ENCODE results near the gene CDKAL1. TPM values are rescaled to one million over a fixed set of nuclear protein-coding genes. Genes with fewer than 3 reads are reported as not detected.

CDKAL1 gene
- total RNA-seq, 1 experiment from 2014 or later, result 20.6 TPM

- peaks cover 33% of the 10 kb centered on the region for H3K4me1 Mint-ChIP-seq
- peaks cover 13% of the 10 kb centered on the region for H3K36me3 Mint-ChIP-seq
- DNase-seq (ENCODE audit: low spot score) (no peak), ATAC-seq (no peak)
- H3K4me3 Mint-ChIP-seq, result no peak overlapping the region
- POLR2A ChIA-PET, result no interaction called here
- H3K27ac Mint-ChIP-seq, result no peak overlapping the region
- no peaks in the 10 kb centered on the region for H3K27me3 Mint-ChIP-seq (ENCODE audit: low read depth)
- CTCF ChIA-PET, result no interaction called here
- peaks cover 11% of the 10 kb centered on the region for H3K9me3 Mint-ChIP-seq
- no peak for TF ChIP-seq ZNF416 (CRISPR knock-in tag; IDR thresholded peaks at IDR 0.05)
- TF ChIP-seq CTCF (IDR thresholded peaks at IDR 0.05), result no peak
- no peak for TF ChIP-seq NFATC4 (CRISPR knock-in tag; IDR thresholded peaks at IDR 0.05)
- TF ChIP-seq NR1H2 (CRISPR knock-in tag; IDR thresholded peaks at IDR 0.05), result no peak
- TF ChIP-seq SP1 (CRISPR knock-in tag; conservative IDR thresholded peaks at IDR 0.05), result no peak
- TF ChIP-seq ZNF425 (CRISPR knock-in tag; conservative IDR thresholded peaks at IDR 0.05), result no peak
- TF ChIP-seq CREB1 (CRISPR knock-in tag; IDR thresholded peaks at IDR 0.05), result no peak
Measured at GRCh38 chr6:20806669-20807068, 272.4 kb downstream of the CDKAL1 start.

GRCh38 chr6:20808439-20808838 lies 274.2 kb downstream of the CDKAL1 start:
- peaks cover 31% of the 10 kb centered on the region for H3K4me1 Mint-ChIP-seq
- H3K27me3 Mint-ChIP-seq (ENCODE audit: low read depth), result no peaks in the 10 kb centered on the region
- no peak for DNase-seq (ENCODE audit: low spot score)
- no peak overlapping the region for H3K4me3 Mint-ChIP-seq
- H3K27ac Mint-ChIP-seq, result no peak overlapping the region
- peaks cover 11% of the 10 kb centered on the region for H3K9me3 Mint-ChIP-seq
- ATAC-seq, result no peak
- CTCF ChIA-PET, result no interaction called here
- POLR2A ChIA-PET, result no interaction called here
- H3K36me3 Mint-ChIP-seq, result peaks cover 13% of the 10 kb centered on the region
- no peak for TF ChIP-seq HMGXB4 (CRISPR knock-in tag; IDR thresholded peaks at IDR 0.05)
- no peak for TF ChIP-seq PREB (CRISPR knock-in tag; IDR thresholded peaks at IDR 0.05; ENCODE audit: borderline replicate concordance)
- no peak for TF ChIP-seq ZNF532 (CRISPR knock-in tag; IDR thresholded peaks at IDR 0.05; ENCODE audit: borderline replicate concordance)
- TF ChIP-seq FOXJ3 (CRISPR knock-in tag; IDR thresholded peaks at IDR 0.05; ENCODE audit: borderline replicate concordance), result no peak
- no peak for TF ChIP-seq E2F1 (CRISPR knock-in tag; IDR thresholded peaks at IDR 0.05)
- TF ChIP-seq ATF3 (CRISPR knock-in tag; conservative IDR thresholded peaks at IDR 0.05), result no peak
- no peak for TF ChIP-seq ZNF512 (CRISPR knock-in tag; IDR thresholded peaks at IDR 0.05; ENCODE audit: borderline replicate concordance)
- no peak for TF ChIP-seq OVOL2 (CRISPR knock-in tag; IDR thresholded peaks at IDR 0.05; ENCODE audit: borderline replicate concordance)
- no peak for TF ChIP-seq MYBL2 (CRISPR knock-in tag; IDR thresholded peaks at IDR 0.05)
- TF ChIP-seq SMAD3 (CRISPR knock-in tag; IDR thresholded peaks at IDR 0.05; ENCODE audit: borderline replicate concordance), result no peak
- no peak for TF ChIP-seq ZNF423 (CRISPR knock-in tag; IDR thresholded peaks at IDR 0.05)
